Mammary epithelial cell (primary cell): ENCODE measurements around the gene IMPDH2.

Experiments
- CTCF ChIP-seq, 2 donors: IDR thresholded peaks in 1 of 2; conservative IDR thresholded peaks in 1 of 2; 2 replicates each; pipeline ENCODE4 v1.5.1; 2011 to 2012; ENCODE audit warnings: inconsistent platforms in 2 of 2, low read length in 2 of 2, mild to moderate bottlenecking in 2 of 2, control low read depth in 1 of 2, low read depth in 1 of 2; ENCODE audit not compliant: insufficient read depth in 1 of 2; ENCODE audit errors: extremely low read depth in 1 of 2
- EZH2 ChIP-seq: IDR thresholded peaks from 2 replicates; pipeline ENCODE4 v1.6.1; 2012; ENCODE audit warnings: low read length, inconsistent platforms, borderline replicate concordance

DNA sequence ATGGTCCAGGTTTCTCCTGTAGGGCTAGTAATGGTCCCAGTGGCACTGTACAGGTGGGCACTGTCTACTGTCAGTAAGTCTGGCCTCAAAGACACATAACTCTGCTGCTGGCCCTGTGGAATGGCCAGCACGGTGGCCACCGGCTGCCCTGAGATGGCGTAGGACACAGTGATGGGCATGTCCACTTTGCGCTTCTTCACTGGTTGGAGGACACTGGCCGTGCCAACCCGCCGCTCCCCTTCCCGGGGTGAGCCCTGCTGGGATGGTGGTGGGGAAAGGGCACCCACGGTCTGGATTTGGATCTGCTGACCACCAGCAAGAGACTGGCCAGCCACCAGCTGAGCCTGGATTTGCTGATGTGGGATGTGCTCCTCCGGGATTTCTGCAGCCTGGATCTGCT lies 28.1 kb upstream of the IMPDH2 start:
- TF ChIP-seq CTCF (conservative IDR thresholded peaks at IDR 0.05 in 1 of 2, IDR thresholded peaks at IDR 0.05 in 1 of 2; ENCODE audit: extremely low read depth in 1 of 2, insufficient read depth in 1 of 2, low read depth in 1 of 2, low read length in 2 of 2) (no peak), EZH2 (no peak)
